Hematopoietic multipotent progenitor cell treated with erythropoietin and hydrocortisone succinate and interleukin-3 and kit ligand, for 8 days (in vitro differentiated cells): ENCODE results near the gene MYO1D.
"Not testable (repeated sequence)": the region's sequence is repeated elsewhere in the genome, so short reads cannot be mapped to it uniquely, and the experiment has no call there.

Experiments
- DNase-seq: peaks from one replicate; pipeline ENCODE4 v3.0.0-alpha.2; 2015

The MYO1D gene

GRCh38 chr17:32771396-32771795, 105.5 kb downstream of the MYO1D start:
- no peak for DNase-seq

GRCh38 chr17:32769846-32770245, 107.1 kb downstream of the MYO1D start:
- DNase-seq, result no peak

GRCh38 chr17:32763855-32764439, 113.0 kb downstream of the MYO1D start:
- no peak for DNase-seq

GRCh38 chr17:32759476-32759875, 117.4 kb downstream of the MYO1D start:
- no peak for DNase-seq

GRCh38 chr17:32757963-32758362, 119.0 kb downstream of the MYO1D start:
- DNase-seq, result no peak

GRCh38 chr17:32756696-32757095, 120.2 kb downstream of the MYO1D start:
- no peak for DNase-seq

GRCh38 chr17:32755045-32755805, 121.7 kb downstream of the MYO1D start:
- peak; percentile 78 for DNase-seq

- no peak for DNase-seq
Measured at GRCh38 chr17:32752934-32753333, 124.0 kb downstream of the MYO1D start.

- DNase-seq, result no peak
Measured at GRCh38 chr17:32747856-32748255, 129.1 kb downstream of the MYO1D start.

GRCh38 chr17:32746698-32747097, 130.2 kb downstream of the MYO1D start:
- no peak for DNase-seq

GRCh38 chr17:32746280-32746679, 130.6 kb downstream of the MYO1D start:
- no peak for DNase-seq

GRCh38 chr17:32742681-32743538, 134.0 kb downstream of the MYO1D start:
- no peak for DNase-seq

- no peak for DNase-seq
Measured at GRCh38 chr17:32741381-32741780, 135.5 kb downstream of the MYO1D start.

GRCh38 chr17:32739722-32740121, 137.2 kb downstream of the MYO1D start:
- no peak for DNase-seq

GRCh38 chr17:32739151-32739550, 137.8 kb downstream of the MYO1D start:
- DNase-seq, result not testable (repeated sequence)

- DNase-seq, result peak; percentile 20
Measured at GRCh38 chr17:32733401-32733800, 143.5 kb downstream of the MYO1D start.

GRCh38 chr17:32732900-32733299, 144.0 kb downstream of the MYO1D start:
- no peak for DNase-seq

- no peak for DNase-seq
Measured at GRCh38 chr17:32732296-32732642, 144.7 kb downstream of the MYO1D start.

GRCh38 chr17:32731556-32732295, 145.2 kb downstream of the MYO1D start:
- DNase-seq, result no peak

GRCh38 chr17:32727681-32728080, 149.2 kb downstream of the MYO1D start:
- DNase-seq, result no peak

- DNase-seq, result no peak
Measured at GRCh38 chr17:32725697-32726096, 151.2 kb downstream of the MYO1D start.

- no peak for DNase-seq
Measured at GRCh38 chr17:32723310-32723955, 153.5 kb downstream of the MYO1D start.

GRCh38 chr17:32722733-32723132, 154.2 kb downstream of the MYO1D start:
- DNase-seq, result peak; percentile 30
